Right cardiac atrium (tissue), 5 donors: ENCODE data around the gene PYHIN1. TPM values are rescaled to one million over a fixed set of nuclear protein-coding genes. Genes with fewer than 3 reads are reported as not detected.

Experiments used
- ATAC-seq, 2 donors: fragments of 200-7000 bp; cut with Tn5 transposase; one replicate each; pipeline versions ENCODE4 v1.8.0 to v1.9.1; 2020; ENCODE audit warnings: moderate library complexity in 2 of 2, mild to moderate bottlenecking in 1 of 2
- DNase-seq, 3 donors: peaks; one replicate each; pipeline ENCODE4 v3.0.0-alpha.2; 2020
- H3K27ac ChIP-seq: one replicate; pipeline ENCODE4 v1.5.1; 2013; ENCODE audit warnings: mild to moderate bottlenecking, low read length, control low read depth, moderate library complexity
- H3K27me3 ChIP-seq: one replicate; pipeline ENCODE4 v1.6.1; 2013; ENCODE audit not compliant: control insufficient read depth, insufficient read depth
- H3K4me1 ChIP-seq: one replicate; pipeline ENCODE4 v1.6.1; 2013; ENCODE audit warnings: low read length; ENCODE audit not compliant: control insufficient read depth, insufficient read depth
- H3K4me3 ChIP-seq: one replicate; pipeline ENCODE4 v1.5.1; 2013; ENCODE audit warnings: low read length, control low read depth
- H3K9me3 ChIP-seq: one replicate; pipeline ENCODE4 v1.6.1; 2013; ENCODE audit warnings: low read length; ENCODE audit not compliant: control insufficient read depth
- WGBS: extraction: QIAGEN DNeasy Blood & Tissue Kit; methylation state at CpG from one replicate; pipeline ENCODE4 v1.1.7; 2013; 5-methylcytosine and 5-hydroxymethylcytosine counted together
- intact Hi-C, 4 donors: fragments of 100-400 bp; cut with DNase I; formaldehyde crosslinking; loops; one replicate each; pipeline versions ENCODE4 v1.11.0 to v1.14.0; 2022 to 2023
- polyA plus RNA-seq: library from polyadenylated mRNA; stranded (reverse); fragments of 200-250 nt; gene quantifications from one replicate; pipeline ENCODE4 v1.2.3, GENCODE V29; 2013
- total RNA-seq, 4 donors: library from RNA; stranded (reverse); fragmentation: NEBNext Ultra II Directional; extraction: Animal tissue kit (Norgen Biotek cat#: 25700); gene quantifications; one replicate each; pipeline ENCODE4 v1.2.1, GENCODE V29; 2021
- donor health status: healthy with polysubstance abuse.
- donor health status: DM: no; HTN: yes; CAD: no.
- donor health status: DM: no; HTN: no; CAD: no.
- donor health status: DM: no; HTN: yes; CAD: no; lungs with severe emphysema.
- donor health status: DM: yes; HTN: yes; CAD: no.

Gene PYHIN1
- total and polyA plus RNA-seq, 5 donors = 0.20 to 0.66 (median 0.59) TPM; not detected in 1

GRCh38 chr1:158943059-158943458, 11.7 kb downstream of the PYHIN1 start:
- intact Hi-C loops = no loop called here
- H3K4me1 ChIP-seq = no peaks in the 10 kb centered on the region
- WGBS = 75% methylated on average over 1 of the region's 1 CpG
- H3K27ac ChIP-seq = no peak overlapping the region
- H3K4me3 ChIP-seq = no peak overlapping the region
- H3K27me3 ChIP-seq = no peaks in the 10 kb centered on the region
- DNase-seq (no peak), ATAC-seq (no peak)
- H3K9me3 ChIP-seq = no peaks in the 10 kb centered on the region

GRCh38 chr1:158945061-158945460, 13.7 kb downstream of the PYHIN1 start:
- DNase-seq (no peak), ATAC-seq (no peak)
- WGBS = 65% methylated on average over 2 of the region's 2 CpGs
- H3K4me1 ChIP-seq = no peaks in the 10 kb centered on the region
- intact Hi-C loops = no loop called here
- no peak overlapping the region for H3K27ac ChIP-seq
- no peaks in the 10 kb centered on the region for H3K9me3 ChIP-seq
- H3K27me3 ChIP-seq = no peaks in the 10 kb centered on the region
- no peak overlapping the region for H3K4me3 ChIP-seq

GRCh38 chr1:158946785-158947184, 15.4 kb downstream of the PYHIN1 start:
- ATAC-seq = no peak
- H3K9me3 ChIP-seq = no peaks in the 10 kb centered on the region
- intact Hi-C loops = no loop called here

GRCh38 chr1:158951956-158952355, 20.6 kb downstream of the PYHIN1 start:
- no peak overlapping the region for H3K27ac ChIP-seq
- intact Hi-C loops = no loop called here
- no peaks in the 10 kb centered on the region for H3K27me3 ChIP-seq
- H3K9me3 ChIP-seq = no peaks in the 10 kb centered on the region
- DNase-seq (no peak), ATAC-seq (no peak)
- H3K4me1 ChIP-seq = no peaks in the 10 kb centered on the region
- no peak overlapping the region for H3K4me3 ChIP-seq
- 84% methylated on average over 15 of the region's 15 CpGs for WGBS

More at GRCh38 chr1:158946785-158947184, 15.4 kb downstream of the PYHIN1 start:
- Histone ChIP-seq H3K4me3 (no peak overlapping the region), H3K27me3 (no peaks in the 10 kb centered on the region), H3K27ac (no peak overlapping the region), H3K4me1 (no peaks in the 10 kb centered on the region)
- DNase-seq = no peak

- DNase-seq (no peak), ATAC-seq (no peak)
- Histone ChIP-seq H3K27me3 (no peaks in the 10 kb centered on the region), H3K9me3 (no peaks in the 10 kb centered on the region), H3K27ac (no peak overlapping the region), H3K4me3 (no peak overlapping the region), H3K4me1 (no peaks in the 10 kb centered on the region)
- intact Hi-C loops = no loop called here
- WGBS = 94% methylated on average over 9 of the region's 9 CpGs
Measured at GRCh38 chr1:158952416-158952815, 21.1 kb downstream of the PYHIN1 start.

- ATAC-seq (no peak), DNase-seq (no peak)
- Histone ChIP-seq H3K4me3 (no peak overlapping the region), H3K4me1 (no peaks in the 10 kb centered on the region), H3K27me3 (no peaks in the 10 kb centered on the region), H3K9me3 (no peaks in the 10 kb centered on the region), H3K27ac (no peak overlapping the region)
- intact Hi-C loops = no loop called here
- WGBS = 96% methylated on average over 1 of the region's 1 CpG
Measured at GRCh38 chr1:158961178-158961577, 29.8 kb downstream of the PYHIN1 start.

GRCh38 chr1:158962983-158963382, 31.6 kb downstream of the PYHIN1 start:
- H3K4me1 ChIP-seq = no peaks in the 10 kb centered on the region
- H3K9me3 ChIP-seq = no peaks in the 10 kb centered on the region
- H3K27ac ChIP-seq = no peak overlapping the region
- no peak for ATAC-seq
- H3K27me3 ChIP-seq = no peaks in the 10 kb centered on the region
- DNase-seq = no peak
- intact Hi-C loops = no loop called here
- 53% methylated on average over 5 of the region's 5 CpGs for WGBS
- no peak overlapping the region for H3K4me3 ChIP-seq

- H3K4me1 ChIP-seq = no peaks in the 10 kb centered on the region
- no peak overlapping the region for H3K27ac ChIP-seq
- WGBS = 85% methylated on average over 3 of the region's 3 CpGs
- H3K4me3 ChIP-seq = no peak overlapping the region
- H3K27me3 ChIP-seq = no peaks in the 10 kb centered on the region
- DNase-seq = no peak
- no peak for ATAC-seq
- H3K9me3 ChIP-seq = no peaks in the 10 kb centered on the region
- intact Hi-C loops = no loop called here
Measured at GRCh38 chr1:158969166-158969565, 37.8 kb downstream of the PYHIN1 start.

GRCh38 chr1:158969855-158970254, 38.5 kb downstream of the PYHIN1 start:
- WGBS = 88% methylated on average over 1 of the region's 1 CpG
- ATAC-seq (no peak), DNase-seq (no peak)
- no peaks in the 10 kb centered on the region for H3K9me3 ChIP-seq
- no peaks in the 10 kb centered on the region for H3K27me3 ChIP-seq
- no peak overlapping the region for H3K4me3 ChIP-seq
- H3K4me1 ChIP-seq = no peaks in the 10 kb centered on the region
- intact Hi-C loops = no loop called here
- H3K27ac ChIP-seq = no peak overlapping the region

- H3K4me3 ChIP-seq = no peak overlapping the region
- H3K27me3 ChIP-seq = no peaks in the 10 kb centered on the region
- no peaks in the 10 kb centered on the region for H3K4me1 ChIP-seq
- H3K9me3 ChIP-seq = no peaks in the 10 kb centered on the region
- H3K27ac ChIP-seq = no peak overlapping the region
- no peak for ATAC-seq
- intact Hi-C loops = no loop called here
- no peak for DNase-seq
Measured at GRCh38 chr1:158972841-158973240, 41.5 kb downstream of the PYHIN1 start.

GRCh38 chr1:158976219-158976618, 44.9 kb downstream of the PYHIN1 start:
- Histone ChIP-seq H3K9me3 (no peaks in the 10 kb centered on the region), H3K4me3 (no peak overlapping the region), H3K4me1 (no peaks in the 10 kb centered on the region), H3K27ac (no peak overlapping the region), H3K27me3 (no peaks in the 10 kb centered on the region)
- intact Hi-C loops = no loop called here
- ATAC-seq = no peak
- DNase-seq = no peak
- WGBS = 36% methylated on average over 4 of the region's 4 CpGs

GRCh38 chr1:158978730-158979129, 47.4 kb downstream of the PYHIN1 start:
- no peak for ATAC-seq
- H3K4me3 ChIP-seq = no peak overlapping the region
- WGBS = 48% methylated on average over 2 of the region's 2 CpGs

More at GRCh38 chr1:158978730-158979129, 47.4 kb downstream of the PYHIN1 start:
- H3K27me3 ChIP-seq = no peaks in the 10 kb centered on the region
- DNase-seq = no peak
- no peak overlapping the region for H3K27ac ChIP-seq
- no peaks in the 10 kb centered on the region for H3K4me1 ChIP-seq
- H3K9me3 ChIP-seq = no peaks in the 10 kb centered on the region
- intact Hi-C loops = no loop called here
